AG09309 (cell line): ENCODE measurements around the gene IKZF3.
"Not testable (repeated sequence)": the region's sequence is repeated elsewhere in the genome, so short reads cannot be mapped to it uniquely, and the experiment has no call there.

ENCODE experiments used
- DNase-seq: peaks from one replicate; pipeline ENCODE4 v3.0.0-alpha.2; 2010; ENCODE audit warnings: low read depth
- H3K4me3 ChIP-seq: 2 replicates; pipeline ENCODE4 v1.5.1; 2011; ENCODE audit warnings: mild to moderate bottlenecking, low read depth, low read length, moderate library complexity; ENCODE audit not compliant: control insufficient read depth
- TF ChIP-seq, protein P1 (sequence below): IDR thresholded peaks from 2 replicates; pipeline ENCODE4 v1.5.1; 2011; ENCODE audit warnings: mild to moderate bottlenecking, low read depth, low read length, inconsistent platforms; ENCODE audit not compliant: insufficient read depth, control insufficient read depth; ENCODE audit errors: missing control alignments

Gene IKZF3

DNA sequence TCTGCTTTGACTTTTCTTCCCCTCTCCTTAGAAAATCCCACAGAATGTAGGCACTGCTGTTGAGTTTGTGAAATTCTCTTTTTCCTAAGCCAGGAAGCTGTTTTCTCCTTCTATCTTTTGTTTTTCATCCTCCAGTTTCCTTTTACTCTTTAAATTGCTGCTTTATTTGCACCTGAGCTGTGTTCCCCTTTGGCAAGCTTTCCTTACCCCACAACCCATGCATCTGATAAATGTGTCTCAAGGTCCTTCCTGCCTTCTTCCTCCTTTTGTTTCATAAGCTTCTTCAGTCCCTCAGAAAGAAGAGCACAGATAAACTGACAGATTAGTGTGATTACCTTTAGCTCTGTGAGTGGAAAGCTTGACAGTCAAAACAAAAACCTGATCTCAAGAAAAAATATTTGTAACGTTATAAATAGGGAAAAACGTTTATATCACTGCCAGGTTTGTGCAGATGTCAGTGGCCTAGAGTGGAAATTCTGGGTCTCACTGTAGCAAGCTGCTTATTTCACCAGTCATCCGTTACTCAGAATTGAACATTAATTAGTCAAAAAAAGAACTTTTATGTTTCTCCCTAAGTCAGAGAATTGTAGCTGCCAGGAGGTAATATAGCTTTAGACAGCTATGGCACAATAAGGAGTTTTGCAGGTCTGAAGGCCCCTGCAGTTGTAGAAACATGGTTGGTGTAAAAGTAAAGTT, 30.7 kb upstream of the IKZF3 start:
- TF ChIP-seq, protein P1, sequence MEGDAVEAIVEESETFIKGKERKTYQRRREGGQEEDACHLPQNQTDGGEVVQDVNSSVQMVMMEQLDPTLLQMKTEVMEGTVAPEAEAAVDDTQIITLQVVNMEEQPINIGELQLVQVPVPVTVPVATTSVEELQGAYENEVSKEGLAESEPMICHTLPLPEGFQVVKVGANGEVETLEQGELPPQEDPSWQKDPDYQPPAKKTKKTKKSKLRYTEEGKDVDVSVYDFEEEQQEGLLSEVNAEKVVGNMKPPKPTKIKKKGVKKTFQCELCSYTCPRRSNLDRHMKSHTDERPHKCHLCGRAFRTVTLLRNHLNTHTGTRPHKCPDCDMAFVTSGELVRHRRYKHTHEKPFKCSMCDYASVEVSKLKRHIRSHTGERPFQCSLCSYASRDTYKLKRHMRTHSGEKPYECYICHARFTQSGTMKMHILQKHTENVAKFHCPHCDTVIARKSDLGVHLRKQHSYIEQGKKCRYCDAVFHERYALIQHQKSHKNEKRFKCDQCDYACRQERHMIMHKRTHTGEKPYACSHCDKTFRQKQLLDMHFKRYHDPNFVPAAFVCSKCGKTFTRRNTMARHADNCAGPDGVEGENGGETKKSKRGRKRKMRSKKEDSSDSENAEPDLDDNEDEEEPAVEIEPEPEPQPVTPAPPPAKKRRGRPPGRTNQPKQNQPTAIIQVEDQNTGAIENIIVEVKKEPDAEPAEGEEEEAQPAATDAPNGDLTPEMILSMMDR, result no peak
- no peak for DNase-seq
- H3K4me3 ChIP-seq, result no peak overlapping the region

DNA sequence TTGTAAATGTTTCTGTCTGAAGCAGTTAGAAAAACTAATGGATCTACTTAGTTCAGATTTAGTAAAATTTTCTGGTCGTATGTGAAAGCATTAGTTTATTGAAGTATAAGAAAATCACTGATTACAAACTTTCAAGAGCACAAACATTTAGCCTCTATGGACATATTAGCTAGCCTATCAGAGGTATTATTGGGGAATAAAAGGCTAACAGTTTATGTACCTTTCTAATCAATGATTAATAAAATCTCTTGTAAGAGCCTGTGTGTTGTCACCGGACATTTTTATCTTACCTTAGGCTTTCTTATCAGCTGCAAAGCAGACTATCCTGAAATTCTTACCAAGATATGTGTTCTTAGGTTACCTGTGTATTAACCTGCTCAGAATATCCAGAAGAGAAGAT, 25.1 kb upstream of the IKZF3 start:
- H3K4me3 ChIP-seq, result no peak overlapping the region
- no peak for DNase-seq
- TF ChIP-seq, protein P1, result no peak

DNA sequence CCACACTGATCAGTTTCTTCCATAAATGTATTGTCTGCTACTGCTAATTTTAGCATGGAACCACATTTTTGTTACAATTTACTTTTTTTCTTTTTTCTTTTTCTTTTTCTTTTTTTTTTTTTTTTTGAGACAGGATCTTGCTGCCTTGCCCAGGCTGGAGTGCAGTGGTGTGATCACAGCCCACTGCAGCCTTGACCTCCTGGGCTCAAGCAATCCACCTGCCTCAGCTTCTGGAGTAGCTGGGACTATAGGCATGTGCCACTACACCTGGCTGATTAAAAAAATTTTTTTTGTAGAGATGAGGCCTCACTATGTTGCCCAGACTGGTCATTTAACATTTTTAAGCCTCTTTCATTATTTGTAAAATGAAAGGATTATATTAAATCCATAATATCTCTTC, 23.0 kb upstream of the IKZF3 start:
- TF ChIP-seq, protein P1, result no peak

DNA sequence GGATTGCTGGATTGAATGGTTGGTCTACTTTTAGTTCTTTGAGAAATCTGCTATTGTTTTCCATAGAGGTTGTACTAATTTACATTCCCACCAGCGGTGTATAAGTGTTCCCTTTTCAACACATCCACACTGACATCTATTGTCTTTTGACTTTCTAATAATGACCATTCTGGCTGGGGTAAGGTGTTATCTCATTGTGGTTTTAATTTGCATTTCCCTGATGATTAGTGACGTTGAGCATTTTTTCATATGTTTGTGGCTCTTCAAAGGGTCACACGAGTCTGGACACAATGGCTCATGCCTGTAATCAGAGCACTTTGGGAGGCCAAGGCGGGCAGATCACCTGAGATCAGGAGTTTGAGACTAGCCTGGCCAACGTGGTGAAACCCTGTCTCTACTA, 22.0 kb upstream of the IKZF3 start:
- not testable (repeated sequence) for H3K4me3 ChIP-seq, DNase-seq

More for the DNA sequence above, 23.0 kb upstream of the IKZF3 start:
- DNase-seq, result no peak
- no peak overlapping the region for H3K4me3 ChIP-seq

DNA sequence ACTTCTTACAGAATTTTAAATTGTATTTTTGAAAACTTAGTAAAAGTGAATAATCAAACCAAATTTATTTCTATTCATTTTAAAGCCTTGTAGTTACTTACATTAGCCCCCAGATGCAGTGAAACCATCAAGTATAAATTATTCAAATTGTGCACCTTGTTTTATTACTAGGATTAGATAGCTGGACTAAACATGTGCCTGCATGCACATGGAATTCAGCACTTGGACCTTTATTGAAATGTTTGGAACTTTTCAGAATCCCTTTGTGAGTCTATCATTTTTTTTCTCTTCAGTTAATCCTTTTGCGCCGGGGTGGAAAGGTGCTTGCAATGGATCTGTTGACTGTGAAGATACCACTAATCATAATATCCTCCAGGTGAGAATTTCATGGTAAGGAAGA, 8.6 kb upstream of the IKZF3 start:
- H3K4me3 ChIP-seq, result no peak overlapping the region
- TF ChIP-seq, protein P1, result peak; percentile 36
- DNase-seq, result peak; percentile 1

DNA sequence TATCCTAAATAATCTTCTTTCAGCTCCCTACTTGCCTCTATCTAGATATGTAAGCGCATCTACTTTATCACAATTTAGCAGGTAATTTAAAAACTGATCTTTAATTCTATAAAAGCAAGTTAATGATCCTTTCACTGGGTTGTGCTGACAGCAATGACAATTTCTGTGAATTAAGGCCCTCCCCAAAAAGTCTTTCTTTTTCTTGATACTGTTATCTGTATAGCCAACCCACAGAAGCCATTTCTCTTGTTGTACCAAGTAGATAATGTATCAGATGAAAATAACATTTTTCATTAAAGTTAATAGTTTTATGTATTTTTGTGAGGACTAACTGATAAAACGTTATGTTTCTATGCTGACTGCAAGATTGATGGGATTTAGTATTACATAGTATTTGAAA, 7.7 kb upstream of the IKZF3 start:
- TF ChIP-seq, protein P1, result no peak
- H3K4me3 ChIP-seq, result no peak overlapping the region
- DNase-seq, result no peak

DNA sequence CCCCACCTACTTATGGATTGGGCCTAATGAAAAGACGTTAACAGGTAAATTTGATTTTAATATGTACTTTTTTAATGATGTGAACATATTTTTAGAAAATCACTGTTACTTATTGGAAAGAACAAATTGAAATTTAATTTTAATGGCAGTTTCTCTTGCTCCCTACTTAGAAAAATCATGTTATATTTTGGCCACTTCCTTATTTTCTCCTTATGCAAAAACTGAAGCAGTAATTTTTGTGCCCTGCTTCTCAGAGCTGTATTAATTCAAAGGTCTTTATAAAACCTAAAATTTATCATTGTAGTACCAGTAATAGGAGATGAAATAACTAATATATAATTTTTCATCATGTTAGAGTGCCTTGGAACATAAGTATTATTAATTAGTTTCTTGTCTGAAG, 6.7 kb upstream of the IKZF3 start:
- no peak overlapping the region for H3K4me3 ChIP-seq
- TF ChIP-seq, protein P1, result no peak
- DNase-seq, result no peak
